Stimulated activated effector memory CD8-positive, alpha-beta T cell treated with anti-CD3 and anti-CD28 coated beads, Interleukin-12 subunit alpha, Interleukin-12 subunit beta, amount 100 ng/mL, for 72 hours (primary cell): ENCODE data around the gene FAM193A.
A peak's percentile ranks its signal among the peaks of the same experiment; 100 is the strongest.
"Not testable (repeated sequence)": the region's sequence is repeated elsewhere in the genome, so short reads cannot be mapped to it uniquely, and the experiment has no call there.

Experiments used
- ATAC-seq: fragments of 150-1000 bp; cut with Tn5 transposase; 2 replicates; pipeline ENCODE4 v1.10.0; 2021
- DNase-seq, 2 donors: peaks; one replicate each; pipeline ENCODE4 v3.0.0; 2021 to 2022; ENCODE audit warnings: low spot score in 2 of 2
- H3K27ac Mint-ChIP-seq: one replicate; pipeline ENCODE4 v1.8.0; 2022; ENCODE audit warnings: mild to moderate bottlenecking, mixed read lengths
- H3K36me3 Mint-ChIP-seq: one replicate; pipeline ENCODE4 v1.8.0; 2022; ENCODE audit warnings: mild to moderate bottlenecking, mixed read lengths
- H3K4me1 Mint-ChIP-seq: one replicate; pipeline ENCODE4 v1.8.0; 2022; ENCODE audit warnings: mixed read lengths
- H3K4me3 Mint-ChIP-seq: one replicate; pipeline ENCODE4 v1.8.0; 2022; ENCODE audit warnings: mild to moderate bottlenecking, mixed read lengths
- H3K9me3 Mint-ChIP-seq: one replicate; pipeline ENCODE4 v1.8.0; 2022; ENCODE audit warnings: mixed read lengths

FAM193A gene

DNA sequence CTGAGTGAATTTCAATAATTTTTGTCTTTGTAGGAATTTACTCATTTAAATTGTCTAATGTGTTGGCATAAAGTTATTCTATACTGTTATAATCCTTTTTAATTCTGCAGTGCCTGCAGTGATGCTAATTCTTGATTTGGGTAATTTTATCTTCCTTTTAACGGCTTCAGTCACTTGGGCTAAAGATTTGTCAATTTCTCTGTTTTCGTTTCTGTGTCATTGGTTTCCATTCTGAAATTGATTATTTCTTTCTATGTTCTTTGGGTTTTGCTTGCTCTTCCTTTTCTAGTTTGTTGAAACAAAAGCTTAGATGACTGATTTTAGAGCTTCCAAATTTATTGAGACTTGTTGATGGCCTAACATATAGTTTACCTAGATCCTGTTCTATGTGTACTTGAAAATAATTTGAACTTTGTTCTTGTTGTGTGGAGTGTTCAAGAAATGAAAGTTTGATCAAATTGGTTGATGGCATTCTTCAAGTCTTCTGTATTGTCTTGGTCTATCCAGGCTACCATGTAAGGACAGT is 130.3 kb downstream of the FAM193A start:
- Mint-ChIP-seq H3K4me1 (peaks cover 42% of the 10 kb centered on the region), H3K27ac (peak overlapping the region; percentile 69), H3K9me3 (no peaks in the 10 kb centered on the region), H3K36me3 (peaks cover 81% of the 10 kb centered on the region), H3K4me3 (peak overlapping the region; percentile 42)
- no peak for DNase-seq
- peak; percentile 67 for ATAC-seq

DNA sequence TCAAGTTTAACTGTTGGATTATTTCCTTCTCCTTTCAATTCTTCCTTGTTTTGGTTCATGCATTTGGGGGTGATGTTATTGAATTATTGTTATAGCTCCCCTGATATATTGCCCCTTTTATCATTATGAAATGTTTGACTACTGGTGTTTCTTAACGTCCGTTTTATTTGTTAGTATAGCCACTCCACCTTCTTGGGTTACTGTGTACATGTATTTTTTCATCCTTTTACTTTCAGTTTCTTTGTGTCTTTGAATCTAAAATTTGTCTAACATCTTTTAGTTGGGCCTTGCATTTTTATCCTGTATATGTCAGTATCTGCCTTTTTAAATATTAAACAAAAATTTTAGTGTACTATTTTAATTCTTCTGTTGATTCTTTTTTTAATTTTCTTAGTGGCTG is 131.0 kb downstream of the FAM193A start:
- Mint-ChIP-seq H3K4me3 (peak overlapping the region; percentile 42), H3K4me1 (peaks cover 48% of the 10 kb centered on the region), H3K9me3 (no peaks in the 10 kb centered on the region), H3K36me3 (peaks cover 84% of the 10 kb centered on the region), H3K27ac (peak overlapping the region; percentile 69)
- ATAC-seq, result no peak
- DNase-seq, result no peak

DNA sequence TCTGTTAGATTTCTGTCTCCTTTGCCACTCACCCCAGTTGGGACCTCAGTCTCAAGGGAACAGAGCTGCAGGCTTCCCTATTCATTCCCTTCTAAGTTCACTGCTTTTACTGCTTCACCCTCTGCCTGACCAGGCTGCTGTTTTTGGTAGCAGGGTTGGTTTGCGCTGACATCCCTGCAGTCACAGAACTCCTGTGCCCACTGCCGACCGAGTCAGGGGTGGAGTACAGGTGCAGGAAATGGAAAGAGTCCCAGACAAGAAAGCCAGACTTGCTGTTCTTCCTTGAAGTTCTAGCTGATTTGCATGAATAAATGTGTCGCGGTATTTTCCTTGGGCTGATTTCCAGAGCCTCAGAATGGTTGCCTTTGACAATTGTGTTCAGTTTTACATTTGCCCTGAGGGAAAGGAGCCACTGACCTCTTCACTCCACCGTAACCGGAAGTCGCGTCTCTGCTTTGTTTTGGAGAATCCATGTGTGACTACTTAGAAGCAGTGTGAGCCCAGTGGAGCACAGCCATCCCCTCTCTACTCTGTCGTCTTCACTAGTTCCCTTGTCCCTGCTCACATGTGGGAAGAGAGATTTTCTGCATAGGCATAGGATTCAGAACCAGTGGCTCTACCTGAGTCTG is 134.9 kb downstream of the FAM193A start:
- ATAC-seq (no peak), DNase-seq (no peak)
- H3K4me1 Mint-ChIP-seq, result peaks cover 45% of the 10 kb centered on the region
- no peak overlapping the region for H3K4me3 Mint-ChIP-seq
- H3K9me3 Mint-ChIP-seq, result no peaks in the 10 kb centered on the region
- H3K27ac Mint-ChIP-seq, result peak overlapping the region; percentile 80
- H3K36me3 Mint-ChIP-seq, result peaks cover 84% of the 10 kb centered on the region

DNA sequence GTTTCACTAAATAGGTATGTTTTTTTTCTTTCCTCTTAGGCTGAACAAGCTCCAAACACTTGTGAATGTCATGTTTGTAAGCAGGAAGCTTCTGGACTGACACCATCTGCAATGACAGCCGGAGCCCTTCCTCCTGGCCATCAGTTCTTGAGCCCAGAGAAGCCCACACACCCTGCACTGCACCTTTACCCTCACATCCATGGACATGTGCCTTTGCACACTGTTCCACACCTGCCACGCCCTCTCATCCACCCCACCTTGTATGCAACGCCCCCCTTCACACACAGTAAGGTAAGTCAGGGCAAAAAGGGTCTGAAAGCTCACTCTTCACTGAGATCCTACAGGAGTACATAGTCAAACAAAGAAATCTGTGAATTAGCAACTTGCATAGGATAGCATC is 135.6 kb downstream of the FAM193A start:
- Mint-ChIP-seq H3K36me3 (peaks cover 84% of the 10 kb centered on the region), H3K4me1 (peaks cover 38% of the 10 kb centered on the region), H3K9me3 (no peaks in the 10 kb centered on the region), H3K27ac (peak overlapping the region; percentile 80), H3K4me3 (no peak overlapping the region)
- DNase-seq (no peak), ATAC-seq (no peak)

DNA sequence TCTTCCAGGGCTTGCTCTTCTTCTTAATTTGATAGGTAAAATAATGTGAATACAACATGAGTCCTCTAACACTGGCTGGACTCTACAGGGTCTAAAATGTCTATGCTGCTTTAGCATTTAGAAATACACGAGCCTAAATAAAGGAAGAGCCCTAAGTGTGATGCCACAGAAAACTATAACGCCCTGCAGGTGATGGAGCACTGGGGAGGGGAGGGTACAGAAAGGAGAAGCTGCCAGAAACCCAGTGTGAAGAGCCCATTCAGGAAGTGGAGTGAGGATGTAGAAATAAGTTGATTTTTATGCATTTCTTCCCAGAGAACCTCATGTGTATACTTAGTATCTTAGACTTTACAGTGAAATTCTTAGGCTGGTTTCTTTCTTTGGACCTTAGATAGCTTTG is 136.3 kb downstream of the FAM193A start:
- Mint-ChIP-seq H3K27ac (peak overlapping the region; percentile 80), H3K36me3 (peaks cover 90% of the 10 kb centered on the region), H3K4me1 (peaks cover 32% of the 10 kb centered on the region), H3K9me3 (no peaks in the 10 kb centered on the region), H3K4me3 (no peak overlapping the region)
- no peak for ATAC-seq
- no peak for DNase-seq

DNA sequence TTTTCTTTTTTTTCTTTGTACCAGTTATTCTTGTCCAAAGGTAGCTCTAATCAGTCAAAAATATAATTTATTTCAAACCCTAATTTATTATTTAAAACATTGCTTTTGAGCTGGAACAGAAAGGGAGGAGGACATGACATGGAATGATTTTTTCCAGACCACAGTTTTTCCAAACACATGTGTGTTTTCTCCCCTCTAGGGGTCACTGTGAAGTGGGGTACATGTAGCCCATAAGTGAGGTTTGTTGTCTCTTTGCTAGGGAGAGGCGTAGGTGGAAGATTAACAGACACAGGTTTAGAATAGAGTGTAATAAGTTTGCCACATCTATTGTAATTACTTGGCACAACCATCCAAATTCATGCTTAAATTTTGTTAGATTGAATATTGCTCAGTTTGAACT is 136.7 kb downstream of the FAM193A start:
- no peak for ATAC-seq
- Mint-ChIP-seq H3K27ac (peak overlapping the region; percentile 80), H3K36me3 (peaks cover 92% of the 10 kb centered on the region), H3K4me3 (no peak overlapping the region), H3K4me1 (peaks cover 31% of the 10 kb centered on the region), H3K9me3 (no peaks in the 10 kb centered on the region)
- DNase-seq, result no peak

DNA sequence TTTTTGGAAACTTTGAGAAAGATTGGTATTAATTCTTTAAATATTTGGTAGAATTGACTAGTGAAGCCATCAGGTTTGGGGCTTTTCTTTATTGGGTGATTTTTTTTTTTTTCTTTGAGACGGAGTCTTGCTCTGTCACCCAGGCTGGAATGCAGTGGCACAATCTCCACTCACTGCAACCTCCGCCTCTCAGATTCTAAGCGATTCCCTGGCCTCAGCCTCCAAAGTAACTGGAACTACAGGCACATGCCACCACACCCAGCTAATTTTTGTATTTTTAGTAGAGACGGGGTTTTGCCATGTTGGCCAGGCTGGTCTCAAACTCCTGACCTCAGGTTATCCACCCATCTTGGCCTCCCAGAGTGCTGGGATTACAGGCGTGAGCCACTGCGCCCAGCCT is 143.3 kb downstream of the FAM193A start:
- DNase-seq, H3K4me3 Mint-ChIP-seq, H3K9me3 Mint-ChIP-seq, ATAC-seq, H3K27ac Mint-ChIP-seq: not testable (repeated sequence)
- H3K4me1 Mint-ChIP-seq, result peaks cover 14% of the 10 kb centered on the region
- H3K36me3 Mint-ChIP-seq, result peaks cover 93% of the 10 kb centered on the region

DNA sequence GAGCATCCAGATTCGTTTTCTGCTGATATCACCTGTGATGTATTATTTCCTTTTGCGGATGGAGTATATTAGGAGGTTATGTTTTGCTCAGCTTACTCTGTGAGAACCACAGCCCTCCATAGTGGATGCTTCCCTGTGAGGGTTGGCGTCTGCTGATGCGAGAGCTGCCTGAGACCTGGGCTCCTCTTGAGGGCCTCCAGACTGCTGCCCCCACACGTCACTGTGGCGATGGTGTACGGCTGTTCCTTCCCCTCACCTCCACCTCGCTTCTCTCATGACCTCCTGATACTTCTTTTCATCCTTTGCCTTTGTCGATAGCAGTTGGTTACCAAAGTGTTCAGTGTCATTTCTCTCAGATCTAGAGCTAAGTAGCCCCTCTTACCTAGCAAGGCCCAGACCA is 148.0 kb downstream of the FAM193A start:
- DNase-seq, result no peak
- H3K9me3 Mint-ChIP-seq, result no peaks in the 10 kb centered on the region
- H3K27ac Mint-ChIP-seq, result no peak overlapping the region
- H3K36me3 Mint-ChIP-seq, result peaks cover 80% of the 10 kb centered on the region
- no peak overlapping the region for H3K4me3 Mint-ChIP-seq
- peaks cover 25% of the 10 kb centered on the region for H3K4me1 Mint-ChIP-seq
- no peak for ATAC-seq

DNA sequence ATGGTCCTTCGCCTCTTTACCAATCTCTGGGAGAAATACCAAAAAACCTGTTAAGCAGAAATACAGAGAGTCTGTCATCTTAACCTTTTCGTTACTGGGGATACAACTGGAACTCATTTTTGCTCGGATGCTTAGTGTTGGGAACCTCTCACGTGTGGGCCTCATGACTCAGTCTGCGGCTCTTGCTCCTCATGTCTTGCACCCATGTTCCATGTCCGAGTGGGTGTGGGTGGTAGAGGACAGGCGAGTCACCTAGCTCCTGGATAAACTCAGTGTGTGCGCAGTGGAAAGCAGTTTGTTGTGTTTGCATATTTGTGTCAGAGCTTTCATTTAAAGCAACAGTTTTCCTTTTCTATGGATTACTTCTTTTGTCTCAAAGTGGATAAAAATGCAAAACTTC is 149.1 kb downstream of the FAM193A start:
- Mint-ChIP-seq H3K4me3 (no peak overlapping the region), H3K36me3 (peaks cover 84% of the 10 kb centered on the region), H3K9me3 (no peaks in the 10 kb centered on the region), H3K4me1 (peaks cover 36% of the 10 kb centered on the region), H3K27ac (no peak overlapping the region)
- no peak for DNase-seq
- ATAC-seq, result no peak

DNA sequence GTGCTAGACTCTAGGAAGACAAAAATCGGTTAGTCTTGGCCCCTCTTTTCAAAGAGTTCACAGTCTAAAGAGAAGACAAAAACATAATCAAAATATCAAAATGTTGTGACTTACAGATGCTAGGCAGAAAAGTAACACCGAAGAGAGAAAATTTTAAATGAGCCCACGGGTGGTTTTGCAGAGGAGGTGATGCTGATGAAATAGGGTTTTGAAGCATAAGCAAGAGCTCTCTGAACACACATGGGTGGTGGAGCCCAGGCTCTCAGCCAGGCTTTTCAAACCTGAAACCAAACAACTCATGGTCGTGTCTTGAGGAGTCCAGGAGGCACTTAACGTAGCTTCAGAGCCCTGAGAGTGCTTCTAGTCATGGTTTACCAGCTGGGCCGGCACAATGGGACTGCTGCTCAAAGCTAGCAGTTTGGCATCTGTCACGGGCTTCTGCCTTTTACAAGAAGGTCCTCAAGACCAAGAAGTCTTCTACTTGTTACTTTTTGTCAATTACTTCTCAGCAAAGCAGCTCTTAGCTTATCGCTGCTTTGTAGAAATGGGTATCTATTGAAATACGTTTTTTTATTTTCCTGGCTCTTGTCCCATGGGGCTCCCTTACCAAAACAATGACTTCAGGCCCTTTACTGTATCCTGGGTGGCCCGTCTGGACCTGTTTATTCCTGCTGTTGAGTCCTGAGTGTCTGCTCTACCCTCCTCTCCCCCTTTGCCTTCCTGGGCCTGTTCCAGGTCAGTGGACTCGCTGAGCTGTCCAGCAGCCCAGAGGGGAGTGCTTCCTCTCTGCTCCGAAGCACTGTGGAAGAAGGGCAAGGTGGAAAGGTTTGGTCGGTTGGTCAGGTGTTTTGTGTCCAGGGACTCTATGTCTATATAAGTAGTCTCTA is 150.2 kb downstream of the FAM193A start:
- no peak overlapping the region for H3K4me3 Mint-ChIP-seq
- peak overlapping the region; percentile 91 for H3K27ac Mint-ChIP-seq
- DNase-seq (no peak), ATAC-seq (no peak)
- no peaks in the 10 kb centered on the region for H3K9me3 Mint-ChIP-seq
- peaks cover 84% of the 10 kb centered on the region for H3K36me3 Mint-ChIP-seq
- H3K4me1 Mint-ChIP-seq, result peaks cover 47% of the 10 kb centered on the region

DNA sequence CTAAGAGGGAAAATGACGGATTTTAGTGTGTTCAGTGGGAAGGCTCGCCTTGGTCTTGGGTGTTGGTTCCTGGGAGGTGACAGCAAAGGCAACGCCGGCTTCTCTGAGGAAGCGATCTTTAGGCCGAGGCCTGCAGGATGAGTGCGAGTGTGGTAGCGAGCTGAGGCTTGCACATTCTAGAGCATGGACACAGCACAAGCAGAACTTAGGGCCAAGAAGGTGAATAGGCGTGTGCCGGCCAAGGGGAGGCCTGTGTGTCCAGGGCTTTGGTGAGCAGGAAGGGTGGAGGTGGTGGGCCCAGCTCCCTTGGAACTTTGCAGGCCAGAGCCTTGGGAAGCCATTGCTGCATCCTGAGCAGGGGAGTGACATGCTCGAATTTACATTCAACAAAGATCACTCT is 151.8 kb downstream of the FAM193A start:
- Mint-ChIP-seq H3K9me3 (no peaks in the 10 kb centered on the region), H3K4me1 (peaks cover 58% of the 10 kb centered on the region), H3K4me3 (no peak overlapping the region), H3K36me3 (peaks cover 84% of the 10 kb centered on the region), H3K27ac (peak overlapping the region; percentile 91)
- DNase-seq, result no peak
- no peak for ATAC-seq

DNA sequence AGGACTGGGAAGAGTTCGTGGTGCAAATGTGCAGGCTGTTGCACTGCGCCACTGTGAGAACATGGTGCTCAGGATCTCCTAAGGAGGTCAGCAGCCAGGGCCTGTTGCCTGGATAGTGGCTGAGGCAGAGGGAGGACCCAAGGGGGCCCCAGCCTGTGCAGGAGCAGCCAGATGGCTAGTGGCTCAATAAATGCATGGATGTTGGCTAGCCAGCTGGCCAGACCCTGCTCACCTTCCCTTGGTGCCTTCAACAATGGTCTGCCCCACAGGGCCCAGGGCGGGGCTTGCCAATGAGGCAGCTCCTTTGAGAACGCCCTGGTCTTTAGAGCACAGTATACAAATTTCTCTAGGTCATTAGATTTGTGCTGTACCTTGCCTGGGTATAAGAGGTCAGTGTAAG is 152.2 kb downstream of the FAM193A start:
- Mint-ChIP-seq H3K4me3 (no peak overlapping the region), H3K36me3 (peaks cover 84% of the 10 kb centered on the region), H3K27ac (peak overlapping the region; percentile 91), H3K4me1 (peaks cover 58% of the 10 kb centered on the region), H3K9me3 (no peaks in the 10 kb centered on the region)
- DNase-seq (no peak), ATAC-seq (no peak)

DNA sequence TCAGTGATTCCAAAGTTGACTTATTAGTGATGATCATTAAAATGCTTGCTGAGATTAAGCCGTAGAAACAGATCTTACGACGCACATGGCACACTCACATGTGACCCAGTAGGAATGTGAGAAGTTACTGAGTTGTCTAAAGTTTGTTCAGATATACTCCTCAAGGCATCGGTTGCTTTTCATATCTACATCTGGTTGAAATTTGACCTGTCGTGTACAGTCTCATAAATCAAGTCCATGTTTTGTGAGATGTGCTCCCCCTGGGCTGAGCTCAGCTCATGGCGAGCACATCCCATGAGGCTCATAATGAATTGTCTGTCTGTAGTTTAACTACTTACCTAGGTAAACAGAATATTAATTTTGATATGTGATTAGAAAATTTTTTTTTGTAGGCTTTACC is 152.7 kb downstream of the FAM193A start:
- Mint-ChIP-seq H3K4me3 (no peak overlapping the region), H3K27ac (peak overlapping the region; percentile 91), H3K36me3 (peaks cover 84% of the 10 kb centered on the region), H3K4me1 (peaks cover 56% of the 10 kb centered on the region), H3K9me3 (no peaks in the 10 kb centered on the region)
- no peak for ATAC-seq
- no peak for DNase-seq

DNA sequence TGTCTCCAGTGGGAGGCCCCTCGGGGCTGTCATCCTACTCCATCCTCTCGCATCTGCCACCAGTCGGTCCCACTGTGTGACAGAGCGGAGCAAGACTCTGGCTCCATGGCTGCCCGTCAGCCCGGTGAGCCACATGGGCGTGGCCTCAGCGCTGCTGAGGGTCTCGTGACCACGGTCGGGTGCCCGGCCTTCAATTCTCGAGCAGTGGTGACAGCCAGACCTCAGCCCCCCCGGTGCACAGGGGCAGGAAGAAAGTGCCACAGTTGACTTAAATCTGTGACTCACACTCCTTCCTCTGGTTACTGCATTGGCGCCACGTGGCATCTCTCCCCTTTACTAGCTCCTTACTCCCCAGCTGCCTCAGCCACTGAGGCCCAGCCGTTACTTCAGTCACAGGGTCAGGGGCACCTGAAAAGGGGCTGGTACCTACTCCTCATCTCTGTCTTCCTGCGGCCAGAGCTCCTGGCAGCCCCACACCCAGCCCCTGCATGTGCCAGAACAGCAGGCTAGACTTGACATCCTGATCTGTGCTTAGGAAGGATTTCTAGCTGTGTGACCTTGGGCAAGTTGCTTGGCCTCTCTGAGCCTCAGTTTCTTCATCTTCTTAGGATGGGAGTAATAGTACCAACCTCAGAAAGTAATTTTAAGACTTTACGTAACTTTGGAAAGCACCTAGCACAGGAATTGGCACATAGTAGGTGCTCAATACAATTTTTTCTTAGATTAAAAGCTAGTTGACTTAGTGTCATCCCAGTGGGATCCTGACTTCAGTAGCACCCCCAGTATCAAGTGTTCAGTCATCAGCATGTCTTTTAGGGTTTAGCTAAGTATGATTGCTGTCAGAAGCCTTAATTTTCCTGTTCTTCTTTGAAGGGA is 153.6 kb downstream of the FAM193A start:
- Mint-ChIP-seq H3K4me1 (peaks cover 56% of the 10 kb centered on the region), H3K36me3 (peaks cover 84% of the 10 kb centered on the region), H3K4me3 (peak overlapping the region; percentile 33), H3K9me3 (no peaks in the 10 kb centered on the region), H3K27ac (peak overlapping the region; percentile 92)
- peak; percentile 89 for ATAC-seq
- DNase-seq, result peak; percentile 20 to 66

DNA sequence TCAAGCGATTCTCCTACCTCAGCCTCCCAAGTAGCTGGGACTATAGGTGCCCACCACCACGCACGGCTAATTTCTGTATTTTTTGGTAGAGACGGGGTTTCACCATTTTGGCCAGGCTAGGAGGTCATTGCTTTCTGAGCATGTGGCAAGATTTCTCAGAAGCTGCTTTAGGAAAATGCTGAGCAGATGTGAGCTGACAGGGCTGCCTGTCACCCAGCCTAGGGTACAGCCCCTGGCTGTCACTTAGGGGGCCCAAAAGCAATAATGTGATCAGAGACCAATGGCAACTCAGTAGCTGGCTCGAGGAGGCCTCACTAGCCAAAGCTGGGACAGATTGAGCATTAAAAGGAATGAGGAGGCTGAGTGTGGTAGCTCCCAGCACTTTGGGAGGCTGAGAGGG is 154.9 kb downstream of the FAM193A start:
- Mint-ChIP-seq H3K27ac (peak overlapping the region; percentile 85), H3K4me1 (peaks cover 56% of the 10 kb centered on the region), H3K4me3 (peak overlapping the region; percentile 24), H3K9me3 (no peaks in the 10 kb centered on the region), H3K36me3 (peaks cover 91% of the 10 kb centered on the region)
- DNase-seq (no peak), ATAC-seq (no peak)
